Measurements from ENCODE around the gene TMBIM1. TPM values are rescaled to one million over a fixed set of nuclear protein-coding genes. Genes with fewer than 3 reads are reported as not detected.

TMBIM1 gene
- total RNA-seq, 1 donor from 2014 or later: 300 TPM

DNA sequence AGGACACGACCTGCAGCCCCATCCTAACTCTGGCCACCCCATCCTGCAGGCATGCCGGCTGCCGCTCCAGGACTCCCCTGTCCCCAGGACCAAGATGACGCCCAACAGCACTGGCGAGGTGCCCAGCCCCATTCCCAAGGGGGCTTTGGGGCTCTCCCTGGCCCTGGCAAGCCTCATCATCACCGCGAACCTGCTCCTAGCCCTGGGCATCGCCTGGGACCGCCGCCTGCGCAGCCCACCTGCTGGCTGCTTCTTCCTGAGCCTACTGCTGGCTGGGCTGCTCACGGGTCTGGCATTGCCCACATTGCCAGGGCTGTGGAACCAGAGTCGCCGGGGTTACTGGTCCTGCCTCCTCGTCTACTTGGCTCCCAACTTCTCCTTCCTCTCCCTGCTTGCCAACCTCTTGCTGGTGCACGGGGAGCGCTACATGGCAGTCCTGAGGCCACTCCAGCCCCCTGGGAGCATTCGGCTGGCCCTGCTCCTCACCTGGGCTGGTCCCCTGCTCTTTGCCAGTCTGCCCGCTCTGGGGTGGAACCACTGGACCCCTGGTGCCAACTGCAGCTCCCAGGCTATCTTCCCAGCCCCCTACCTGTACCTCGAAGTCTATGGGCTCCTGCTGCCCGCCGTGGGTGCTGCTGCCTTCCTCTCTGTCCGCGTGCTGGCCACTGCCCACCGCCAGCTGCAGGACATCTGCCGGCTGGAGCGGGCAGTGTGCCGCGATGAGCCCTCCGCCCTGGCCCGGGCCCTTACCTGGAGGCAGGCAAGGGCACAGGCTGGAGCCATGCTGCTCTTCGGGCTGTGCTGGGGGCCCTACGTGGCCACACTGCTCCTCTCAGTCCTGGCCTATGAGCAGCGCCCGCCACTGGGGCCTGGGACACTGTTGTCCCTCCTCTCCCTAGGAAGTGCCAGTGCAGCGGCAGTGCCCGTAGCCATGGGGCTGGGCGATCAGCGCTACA, 29.4 kb downstream of the TMBIM1 start:
- H3K9me3 ChIP-seq: no peaks in the 10 kb centered on the region
- TF ChIP-seq, protein P1, sequence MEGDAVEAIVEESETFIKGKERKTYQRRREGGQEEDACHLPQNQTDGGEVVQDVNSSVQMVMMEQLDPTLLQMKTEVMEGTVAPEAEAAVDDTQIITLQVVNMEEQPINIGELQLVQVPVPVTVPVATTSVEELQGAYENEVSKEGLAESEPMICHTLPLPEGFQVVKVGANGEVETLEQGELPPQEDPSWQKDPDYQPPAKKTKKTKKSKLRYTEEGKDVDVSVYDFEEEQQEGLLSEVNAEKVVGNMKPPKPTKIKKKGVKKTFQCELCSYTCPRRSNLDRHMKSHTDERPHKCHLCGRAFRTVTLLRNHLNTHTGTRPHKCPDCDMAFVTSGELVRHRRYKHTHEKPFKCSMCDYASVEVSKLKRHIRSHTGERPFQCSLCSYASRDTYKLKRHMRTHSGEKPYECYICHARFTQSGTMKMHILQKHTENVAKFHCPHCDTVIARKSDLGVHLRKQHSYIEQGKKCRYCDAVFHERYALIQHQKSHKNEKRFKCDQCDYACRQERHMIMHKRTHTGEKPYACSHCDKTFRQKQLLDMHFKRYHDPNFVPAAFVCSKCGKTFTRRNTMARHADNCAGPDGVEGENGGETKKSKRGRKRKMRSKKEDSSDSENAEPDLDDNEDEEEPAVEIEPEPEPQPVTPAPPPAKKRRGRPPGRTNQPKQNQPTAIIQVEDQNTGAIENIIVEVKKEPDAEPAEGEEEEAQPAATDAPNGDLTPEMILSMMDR (IDR thresholded peaks at IDR 0.05): no peak
- H3K4me3 ChIP-seq: no peak overlapping the region
- ATAC-seq: no peak
- DNase-seq: peak; percentile 48
- H3K4me1 ChIP-seq: peaks cover 73% of the 10 kb centered on the region
- intact Hi-C loops (cut with DNase I): no loop called here
- H3K27me3 ChIP-seq (ENCODE audit: low read depth): no peaks in the 10 kb centered on the region
- H3K36me3 ChIP-seq: peaks cover 57% of the 10 kb centered on the region
- H3K27ac ChIP-seq: peak overlapping the region; percentile 24

DNA sequence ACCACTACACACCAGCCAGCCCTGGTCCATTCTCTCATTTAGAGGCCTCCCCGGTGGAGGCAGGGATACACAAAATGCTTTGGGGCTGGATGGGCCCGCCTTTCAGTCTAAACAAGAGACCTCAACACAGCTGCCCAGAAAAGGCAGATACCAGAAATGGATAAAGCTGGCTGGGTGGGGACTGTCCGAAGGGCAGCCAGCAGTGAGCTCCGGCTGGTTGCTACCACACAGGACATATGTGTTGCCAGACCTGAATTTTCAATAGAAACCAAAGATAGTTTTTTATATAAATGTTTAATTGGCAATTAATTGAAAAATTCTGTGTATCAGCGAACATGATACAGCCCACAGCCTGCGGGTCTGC, 30.1 kb downstream of the TMBIM1 start:
- DNase-seq (no peak), ATAC-seq (no peak)
- Histone ChIP-seq H3K27me3 (ENCODE audit: low read depth) (no peaks in the 10 kb centered on the region), H3K4me3 (no peak overlapping the region), H3K27ac (no peak overlapping the region), H3K4me1 (peaks cover 74% of the 10 kb centered on the region), H3K9me3 (no peaks in the 10 kb centered on the region), H3K36me3 (peaks cover 50% of the 10 kb centered on the region)
- TF ChIP-seq, protein P1 (IDR thresholded peaks at IDR 0.05): no peak
- intact Hi-C loops (cut with DNase I): no loop called here

DNA sequence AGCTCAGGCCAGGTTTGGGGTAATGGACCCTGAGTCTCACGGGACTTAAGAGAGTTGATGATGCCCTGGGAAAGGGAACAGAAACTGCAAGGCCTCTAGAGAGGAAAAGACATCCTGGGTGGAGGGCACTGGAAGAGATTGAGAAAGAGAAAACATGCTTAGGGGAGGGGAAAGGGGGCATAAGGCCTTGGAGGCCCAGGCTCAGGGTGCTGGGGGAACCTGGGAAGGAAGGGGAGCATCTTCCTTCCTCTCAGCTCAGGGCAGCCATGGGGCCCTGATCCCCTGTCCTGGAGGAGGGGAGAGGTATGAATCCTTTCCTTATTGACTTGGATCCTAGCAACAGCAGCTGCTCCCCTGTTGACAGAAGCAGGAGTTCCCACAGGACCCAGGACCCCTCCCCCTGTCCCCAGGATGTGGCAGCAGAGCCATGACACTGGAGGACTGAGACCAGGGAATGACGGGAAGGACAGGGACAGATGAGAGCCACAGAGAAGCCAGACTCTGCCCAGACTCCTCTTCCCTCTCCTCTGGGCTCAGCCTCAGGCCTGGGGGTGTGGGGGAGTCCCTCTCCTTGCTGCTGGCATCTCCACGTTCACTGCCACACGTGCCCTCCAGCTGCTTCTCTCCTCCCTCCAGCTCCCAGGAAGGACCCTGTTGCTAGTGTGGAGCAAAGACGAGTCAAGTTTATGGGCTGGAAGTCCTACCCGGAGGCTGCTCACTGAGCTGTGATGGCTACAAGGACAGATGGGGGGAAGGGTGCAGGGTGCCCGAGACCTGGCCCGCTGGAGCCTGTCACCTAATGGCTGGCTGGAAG, 30.7 kb downstream of the TMBIM1 start:
- TF ChIP-seq, protein P1 (IDR thresholded peaks at IDR 0.05): no peak
- DNase-seq: no peak
- ATAC-seq: no peak
- Histone ChIP-seq H3K9me3 (no peaks in the 10 kb centered on the region), H3K36me3 (peaks cover 49% of the 10 kb centered on the region), H3K27me3 (ENCODE audit: low read depth) (no peaks in the 10 kb centered on the region), H3K4me3 (no peak overlapping the region), H3K27ac (peak overlapping the region; percentile 34), H3K4me1 (peaks cover 80% of the 10 kb centered on the region)
- intact Hi-C loops (cut with DNase I): no loop called here

DNA sequence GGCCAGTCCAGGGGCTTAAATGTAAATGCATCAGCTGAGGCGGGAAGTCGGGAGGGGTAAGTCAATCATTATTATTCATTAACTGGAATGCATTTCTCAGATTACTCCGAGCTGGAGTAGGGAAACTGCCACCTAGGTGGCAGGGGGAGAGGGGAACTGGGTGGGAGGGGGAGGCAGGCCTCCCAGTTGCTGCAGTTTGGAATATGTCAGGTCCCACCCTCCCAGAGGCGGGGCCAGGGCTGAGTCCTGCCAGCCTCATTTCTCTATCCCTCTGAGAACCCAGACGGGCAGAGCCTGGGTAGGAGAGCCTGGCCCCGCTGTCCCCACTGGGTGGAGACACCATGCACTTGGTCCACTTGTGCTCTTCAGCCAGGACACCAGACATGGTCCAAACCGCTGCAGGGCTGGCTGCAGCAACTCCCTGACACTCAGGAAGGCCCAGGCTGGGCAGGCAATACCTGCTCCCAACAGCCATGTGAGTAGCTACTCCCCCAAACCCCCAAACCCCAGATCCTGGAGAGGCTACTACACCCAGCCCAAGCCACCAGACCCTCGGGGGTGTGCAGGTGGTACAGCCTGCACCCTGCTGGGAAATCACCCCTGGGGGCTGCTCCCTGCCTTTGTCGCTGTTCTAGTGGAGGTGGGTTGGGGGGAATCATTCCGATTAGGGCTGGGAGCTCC, 31.4 kb downstream of the TMBIM1 start, which contains the start of gene GPBAR1:
GPBAR1 (plus strand) TSS at position 274 of the 681 bp plus-strand sequence. CDS start 1,710 bp downstream, outside the sequence.
- intact Hi-C loops (cut with DNase I): no loop called here
- Histone ChIP-seq H3K4me1 (peaks cover 81% of the 10 kb centered on the region), H3K27ac (peak within 1 kb of the TSS; percentile 82), H3K9me3 (no peaks in the 10 kb centered on the region), H3K27me3 (ENCODE audit: low read depth) (no peaks in the 10 kb centered on the region), H3K4me3 (no peak within 1 kb of the TSS), H3K36me3 (peaks cover 49% of the 10 kb centered on the region)
- peak; percentile 62 for DNase-seq
- ATAC-seq: peak; percentile 6 to 35
- TF ChIP-seq, protein P1 (IDR thresholded peaks at IDR 0.05): peak; percentile 10

DNA sequence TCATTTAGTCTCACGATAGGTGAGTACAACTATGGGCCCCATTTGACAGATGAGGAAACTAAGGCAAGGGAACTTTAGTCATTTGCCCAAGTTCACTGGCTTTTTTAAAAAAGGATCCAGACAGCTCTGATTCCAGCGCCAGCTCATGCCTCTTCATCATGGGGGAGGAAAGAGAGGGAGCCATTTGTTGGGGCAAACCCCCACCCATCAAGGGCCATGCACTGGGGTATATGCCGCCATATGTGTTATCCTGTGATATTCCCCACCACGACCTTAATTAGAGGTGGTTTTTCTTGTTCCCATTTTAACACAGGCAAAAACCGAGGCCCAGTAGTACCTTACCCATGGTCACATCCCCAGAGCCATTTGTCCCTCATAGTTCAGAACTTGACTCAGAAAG, 32.1 kb downstream of the TMBIM1 start:
- intact Hi-C loops (cut with DNase I): no loop called here
- peak overlapping the region; percentile 82 for H3K27ac ChIP-seq
- DNase-seq: no peak

More for the DNA sequence above, 32.1 kb downstream of the TMBIM1 start:
- TF ChIP-seq, protein P1 (IDR thresholded peaks at IDR 0.05): no peak
- Histone ChIP-seq H3K9me3 (no peaks in the 10 kb centered on the region), H3K27me3 (ENCODE audit: low read depth) (no peaks in the 10 kb centered on the region), H3K4me1 (peaks cover 81% of the 10 kb centered on the region), H3K36me3 (peaks cover 49% of the 10 kb centered on the region), H3K4me3 (no peak overlapping the region)
- no peak for ATAC-seq

All from lower lobe of right lung (tissue), 2 donors.